HepG2 (cell line): Measurements from ENCODE around the gene TMEM178A. TPM values are rescaled to one million over a fixed set of nuclear protein-coding genes. Genes with fewer than 3 reads are reported as not detected.

ENCODE experiments used
- ATAC-seq: fragments of 200-7000 bp; cut with Tn5 transposase; 3 replicates; pipeline ENCODE4 v1.9.1; 2020; ENCODE audit warnings: mild to moderate bottlenecking, moderate library complexity
- BruUV-seq: library from RNA; stranded (reverse); fragments of 400-500 nt; replicated peaks from 2 replicates; lab custom pipeline; 2021; lab: Mats Ljungman, UMichigan
- CTCF ChIA-PET: fragments of 300-600 bp; formaldehyde crosslinking; extraction: SDS; loops from one replicate; lab custom pipeline; 2021; ENCODE audit warnings: low total read pairs, inconsistent platforms, low intra/inter-chr PET ratio; lab: Yijun Ruan, JAX
- POLR2A ChIA-PET: fragments of 350-600 bp; sonication (Branson Sonifier 250); formaldehyde crosslinking; loops from one replicate; lab custom pipeline; 2020; ENCODE audit warnings: antibody characterized with exemption, inconsistent platforms; lab: Yijun Ruan, JAX
- DNase-seq: peaks from one replicate; pipeline ENCODE4 v3.0.0-alpha.2; 2015; ENCODE audit warnings: low spot score
- FAIRE-seq: peaks from 3 replicates; lab custom pipeline; 2011; peaks lifted over from hg19 to GRCh38; lab: Jason Lieb, UNC
- H2AFZ ChIP-seq: one replicate; pipeline ENCODE4 v1.6.1; 2011; ENCODE audit warnings: low read length, inconsistent platforms
- H3K27ac ChIP-seq: fragments of 300-600 bp; 3 replicates; pipeline ENCODE4 v1.8.0; 2011; ENCODE audit warnings: mixed run types, mild to moderate bottlenecking, mixed read lengths, low read length, inconsistent platforms; ENCODE audit not compliant: insufficient read depth; ENCODE audit errors: extremely low read length
- H3K27me3 ChIP-seq, 2 experiments: fragments of 200-600 bp in 1 of 2; 2 replicates in 1 of 2; 3 replicates in 1 of 2; pipeline versions ENCODE4 v1.6.0 to v1.8.0; 2011; ENCODE audit warnings: low read length in 2 of 2, mild to moderate bottlenecking in 2 of 2, moderate library complexity in 2 of 2, inconsistent platforms in 1 of 2; ENCODE audit not compliant: insufficient read depth in 2 of 2, control insufficient read depth in 1 of 2
- H3K36me3 ChIP-seq, 2 experiments: fragments of 200-600 bp in 1 of 2; replicated peaks in 1 of 2; 2 replicates in 1 of 2; 3 replicates in 1 of 2; pipeline versions ENCODE4 v1.5.1 to v1.8.0; 2011; ENCODE audit warnings: low read length in 2 of 2, inconsistent platforms in 1 of 2; ENCODE audit not compliant: insufficient read depth in 2 of 2, control insufficient read depth in 1 of 2
- H3K4me1 ChIP-seq: 2 replicates; pipeline ENCODE4 v1.5.1; 2012; ENCODE audit warnings: low read length, inconsistent platforms; ENCODE audit not compliant: insufficient read depth
- H3K4me2 ChIP-seq: 2 replicates; pipeline ENCODE4 v1.6.0; 2011; ENCODE audit warnings: low read depth, low read length, inconsistent platforms
- H3K4me3 ChIP-seq, 3 experiments: fragments of 200-600 bp in 1 of 3; sonication (generic), shearing (Covaris generic) in 1 of 3; replicated peaks in 1 of 3; 2 replicates each; pipeline ENCODE4 v1.5.1; 2011 to 2016; ENCODE audit warnings: low read length in 3 of 3, inconsistent platforms in 2 of 3, low read depth in 2 of 3, mild to moderate bottlenecking in 2 of 3, control low read depth in 1 of 3, mixed read lengths in 1 of 3; ENCODE audit not compliant: insufficient read depth in 1 of 3
- H3K79me2 ChIP-seq: one replicate; pipeline ENCODE4 v1.6.1; 2011; ENCODE audit warnings: low read length, inconsistent platforms; ENCODE audit not compliant: insufficient read depth
- H3K9ac ChIP-seq: 2 replicates; pipeline ENCODE4 v1.6.0; 2011; ENCODE audit warnings: mild to moderate bottlenecking, low read depth, low read length, inconsistent platforms; ENCODE audit not compliant: insufficient read depth
- H3K9me3 ChIP-seq: 2 replicates; pipeline ENCODE4 v1.5.1; 2012; ENCODE audit warnings: mild to moderate bottlenecking, low read length
- H4K20me1 ChIP-seq: 2 replicates; pipeline ENCODE4 v1.6.0; 2011; ENCODE audit warnings: inconsistent platforms, mild to moderate bottlenecking, low read length, moderate library complexity; ENCODE audit not compliant: insufficient read depth
- CEBPG ChIP-seq: IDR thresholded peaks from 2 replicates; pipeline ENCODE4 v1.6.1; 2016
- FLYWCH1 ChIP-seq: sonication (generic); formaldehyde crosslinking; IDR thresholded peaks from 2 replicates; pipeline ENCODE4 v1.8.1; 2023; ENCODE audit warnings: mild to moderate bottlenecking, missing genetic modification reagents
- FOXC1 ChIP-seq: sonication (generic); formaldehyde crosslinking; IDR thresholded peaks from 2 replicates; pipeline ENCODE4 v1.8.0; 2022; ENCODE audit warnings: mild to moderate bottlenecking, missing genetic modification reagents, borderline replicate concordance
- NFKBIZ ChIP-seq: IDR thresholded peaks from 2 replicates; pipeline ENCODE4 v1.6.1; 2018; ENCODE audit warnings: missing genetic modification reagents, missing compliant biosample characterization
- ZC3H13 ChIP-seq: sonication (generic); formaldehyde crosslinking; IDR thresholded peaks from 2 replicates; pipeline ENCODE4 v1.8.1; 2023; ENCODE audit warnings: mild to moderate bottlenecking, missing genetic modification reagents, moderate library complexity
- ZFY ChIP-seq: sonication (generic); formaldehyde crosslinking; IDR thresholded peaks from 2 replicates; pipeline ENCODE4 v1.4.0; 2020; ENCODE audit warnings: missing genetic modification reagents
- ZFYVE20 ChIP-seq: sonication (generic); formaldehyde crosslinking; IDR thresholded peaks from 2 replicates; pipeline ENCODE4 v1.8.0; 2023; ENCODE audit warnings: low read depth, mild to moderate bottlenecking, moderate library complexity, missing genetic modification reagents, borderline replicate concordance
- ZNF160 ChIP-seq: sonication (generic); formaldehyde crosslinking; IDR thresholded peaks from 2 replicates; pipeline ENCODE4 v1.8.0; 2022; ENCODE audit warnings: mild to moderate bottlenecking, inconsistent platforms, missing genetic modification reagents
- ZNF569 ChIP-seq: sonication (generic); formaldehyde crosslinking; IDR thresholded peaks from 2 replicates; pipeline ENCODE4 v1.5.0; 2020; ENCODE audit warnings: mild to moderate bottlenecking, missing genetic modification reagents, moderate library complexity, borderline replicate concordance
- ZNF572 ChIP-seq: sonication (generic); formaldehyde crosslinking; IDR thresholded peaks from 2 replicates; pipeline ENCODE4 v1.5.1; 2020; ENCODE audit warnings: mild to moderate bottlenecking, missing genetic modification reagents
- WGBS: methylation state at CpG from one replicate; pipeline ENCODE4 v1.1.6; 2017; ENCODE audit warnings: low lambda C conversion rate; 5-methylcytosine and 5-hydroxymethylcytosine counted together
- in situ Hi-C: cut with HindIII; loops from 2 replicates; pipeline ENCODE4 v1.10.0; 2017; ENCODE audit warnings: low pct_unique_long_range_greater_than_20kb; ENCODE audit not compliant: extremely low pct_ligation_motif_present
- intact Hi-C: fragments of 100-400 bp; cut with micrococcal nuclease; formaldehyde crosslinking; loops from one replicate; pipeline ENCODE4 v1.10.0; 2022; ENCODE audit not compliant: unreplicated experiment
- polyA plus RNA-seq, 8 experiments: library from polyadenylated mRNA; depleted of rRNA in 3 of 8; stranded (reverse) in 7 of 8; unstranded in 1 of 8; fragments of >200 nt; fragmentation: Illumina TruSeq in 4 of 8; extraction: Trizol in 4 of 8; gene quantifications; 2 replicates each; pipeline versions ENCODE4 v1.2.1 to v1.2.3, GENCODE V29; 2011 to 2016; ENCODE audit warnings: low read depth in 4 of 8, missing spikeins in 1 of 8, mixed read lengths in 1 of 8; ENCODE audit not compliant: insufficient read depth in 1 of 8
- total RNA-seq, 5 experiments: library from RNA; depleted of rRNA; stranded (reverse); fragments of >200 nt; fragmentation: Illumina TruSeq; extraction: Trizol; gene quantifications; 2 replicates each; pipeline ENCODE4 v1.2.3, GENCODE V29; 2016; ENCODE audit warnings: low read depth in 1 of 5
- TF ChIP-seq, protein P1 (sequence below): sonication (generic); formaldehyde crosslinking; IDR thresholded peaks from 2 replicates; pipeline ENCODE4 v1.5.0; 2020; ENCODE audit warnings: missing genetic modification reagents

Gene TMEM178A
- total and polyA plus RNA-seq, 2 of the 13 experiments (the other 11 are each of a cell fraction or from before 2014, with no cell fraction given), result 0.38 to 3.3 TPM

DNA sequence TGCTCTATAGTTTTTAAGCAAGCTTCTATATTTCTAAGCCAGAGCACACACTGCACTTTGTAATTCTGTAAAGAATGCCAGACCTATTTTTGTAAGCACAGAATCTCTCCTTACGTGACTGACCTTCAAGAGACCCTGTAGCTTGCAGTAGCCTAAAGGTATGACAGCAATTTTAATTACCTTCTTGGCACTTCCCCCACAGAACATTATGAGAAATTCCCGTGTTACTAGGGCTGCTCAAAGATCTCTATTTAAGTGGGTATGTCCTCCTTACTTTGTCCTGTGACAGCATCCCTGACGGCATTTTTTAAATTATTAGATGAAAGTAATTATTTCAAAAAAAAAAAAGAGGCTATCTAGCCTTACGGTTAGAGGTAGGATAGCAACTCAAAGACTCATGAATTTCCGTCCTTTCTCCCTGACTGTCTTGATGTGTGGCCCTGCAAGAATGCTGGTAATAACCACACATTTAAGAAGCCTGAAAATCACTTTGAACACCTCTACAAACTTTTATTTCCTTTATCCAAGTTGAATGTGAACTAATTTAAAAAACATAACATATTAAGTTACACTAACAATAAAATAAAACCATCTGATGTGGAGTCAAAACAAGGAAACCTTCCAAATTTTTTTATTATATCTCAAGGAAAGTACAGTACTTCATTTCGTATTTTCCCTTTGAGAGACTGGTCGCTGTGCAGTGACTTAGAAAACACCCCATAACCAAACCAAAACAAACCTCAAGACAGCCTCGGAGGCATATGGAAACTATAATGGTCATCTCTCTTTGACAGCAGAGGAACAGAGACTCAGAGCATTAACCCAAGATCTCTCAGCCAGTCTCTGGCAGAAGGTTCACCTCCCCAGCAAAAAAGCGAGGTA, 58.5 kb downstream of the TMEM178A start:
- no peak overlapping the region for H3K27ac ChIP-seq
- FAIRE-seq (no peak), ATAC-seq (no peak), DNase-seq (no peak)
- no peak overlapping the region for H2AFZ ChIP-seq
- no peaks in the 10 kb centered on the region for H3K36me3 ChIP-seq
- intact Hi-C loops (no loop called here), in situ Hi-C loops (no loop called here)
- peaks cover 37% of the 10 kb centered on the region for H3K4me1 ChIP-seq
- no peaks in the 10 kb centered on the region for H3K79me2 ChIP-seq
- CTCF ChIA-PET, result no interaction called here
- BruUV-seq, result no TSS peak
- TF ChIP-seq CEBPG (CRISPR knock-in tag) (no peak), ZNF569 (CRISPR knock-in tag) (no peak), ZC3H13 (CRISPR knock-in tag) (no peak), ZFY (CRISPR knock-in tag) (no peak), ZNF572 (CRISPR knock-in tag) (no peak), NFKBIZ (CRISPR knock-in tag) (no peak), ZNF160 (CRISPR knock-in tag) (no peak), FLYWCH1 (CRISPR knock-in tag) (no peak)
- 41% methylated on average over 9 of the region's 9 CpGs for WGBS
- no peak overlapping the region for H3K4me3 ChIP-seq
- no peaks in the 10 kb centered on the region for H4K20me1 ChIP-seq
- peak overlapping the region; percentile 11; the same call in 1 of the 2 replicates for H3K4me2 ChIP-seq
- H3K9ac ChIP-seq, result no peak overlapping the region
- H3K27me3 ChIP-seq, result peaks cover 0 to 42% of the 10 kb centered on the region in 2 experiments; a peak in 3 of 5 replicates
- POLR2A ChIA-PET, result no interaction called here
- no peaks in the 10 kb centered on the region for H3K9me3 ChIP-seq

- ChIA-PET CTCF (no interaction called here), POLR2A (no interaction called here)
- no peak overlapping the region for H3K9ac ChIP-seq
- DNase-seq (no peak), ATAC-seq (no peak), FAIRE-seq (no peak)
- H2AFZ ChIP-seq, result no peak overlapping the region
- H3K4me3 ChIP-seq, result no peak overlapping the region
- no TSS peak for BruUV-seq
- H3K9me3 ChIP-seq, result no peaks in the 10 kb centered on the region
- H3K79me2 ChIP-seq, result no peaks in the 10 kb centered on the region
- peaks cover 32% of the 10 kb centered on the region; the same call in 1 of the 2 replicates for H3K4me1 ChIP-seq
- H3K36me3 ChIP-seq, result no peaks in the 10 kb centered on the region
- H3K27me3 ChIP-seq, result peaks cover 0 to 36% of the 10 kb centered on the region in 2 experiments; a peak in 3 of 5 replicates
- H3K4me2 ChIP-seq, result peak overlapping the region; percentile 11; the same call in 1 of the 2 replicates
- intact Hi-C loops (no loop called here), in situ Hi-C loops (no loop called here)
- WGBS, result 47% methylated on average over 4 of the region's 4 CpGs
- H3K27ac ChIP-seq, result no peak overlapping the region
- H4K20me1 ChIP-seq, result no peaks in the 10 kb centered on the region
- TF ChIP-seq, protein P1, sequence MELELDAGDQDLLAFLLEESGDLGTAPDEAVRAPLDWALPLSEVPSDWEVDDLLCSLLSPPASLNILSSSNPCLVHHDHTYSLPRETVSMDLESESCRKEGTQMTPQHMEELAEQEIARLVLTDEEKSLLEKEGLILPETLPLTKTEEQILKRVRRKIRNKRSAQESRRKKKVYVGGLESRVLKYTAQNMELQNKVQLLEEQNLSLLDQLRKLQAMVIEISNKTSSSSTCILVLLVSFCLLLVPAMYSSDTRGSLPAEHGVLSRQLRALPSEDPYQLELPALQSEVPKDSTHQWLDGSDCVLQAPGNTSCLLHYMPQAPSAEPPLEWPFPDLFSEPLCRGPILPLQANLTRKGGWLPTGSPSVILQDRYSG, result no peak
- no peak for TF ChIP-seq ZFYVE20 (CRISPR knock-in tag)
- no peak for TF ChIP-seq FOXC1 (CRISPR knock-in tag)
These were observed 59.1 kb downstream of the TMEM178A start for GRCh38 chr2:39724828-39725144.
